Activated CD8-positive, alpha-beta T cell treated with anti-CD3 and anti-CD28 coated beads for 36 hours (primary cell): ENCODE data around the gene TSPAN4. TPM values are rescaled to one million over a fixed set of nuclear protein-coding genes. Genes with fewer than 3 reads are reported as not detected.

Experiments used
- ATAC-seq: fragments of 200-7000 bp; cut with Tn5 transposase; one replicate; pipeline ENCODE4 v1.10.0; 2021; ENCODE audit warnings: mild to moderate bottlenecking, moderate library complexity
- CTCF ChIA-PET: fragments of 350-600 bp; sonication (Branson Sonifier 250); formaldehyde crosslinking; loops from one replicate; lab custom pipeline; 2021; ENCODE audit warnings: antibody characterized with exemption; lab: Charles Lee
- POLR2A ChIA-PET: fragments of 350-600 bp; sonication (Branson Sonifier 250); formaldehyde crosslinking; loops from one replicate; lab custom pipeline; 2021; ENCODE audit warnings: antibody characterized with exemption; lab: Charles Lee
- DNase-seq: peaks from one replicate; pipeline ENCODE4 v3.0.0-alpha.2; 2020
- H3K27ac Mint-ChIP-seq: one replicate; pipeline ENCODE4 v1.8.0; 2021; ENCODE audit warnings: mild to moderate bottlenecking, mixed read lengths
- H3K27me3 Mint-ChIP-seq: one replicate; pipeline ENCODE4 v1.8.0; 2021; ENCODE audit warnings: mixed read lengths
- H3K36me3 Mint-ChIP-seq: one replicate; pipeline ENCODE4 v1.8.0; 2021; ENCODE audit warnings: low read depth, mixed read lengths
- H3K4me1 Mint-ChIP-seq: one replicate; pipeline ENCODE4 v1.8.0; 2021; ENCODE audit warnings: low read depth, mixed read lengths
- H3K4me3 Mint-ChIP-seq: one replicate; pipeline ENCODE4 v1.8.0; 2021; ENCODE audit warnings: mild to moderate bottlenecking, moderate library complexity, mixed read lengths
- H3K9me3 Mint-ChIP-seq: one replicate; pipeline ENCODE4 v1.8.0; 2021; ENCODE audit warnings: mixed read lengths
- CTCF ChIP-seq: fragments of 200-600 bp; IDR thresholded peaks from one replicate; pipeline ENCODE4 v1.8.0; 2022; ENCODE audit warnings: antibody characterized with exemption, mild to moderate bottlenecking
- intact Hi-C: fragments of 100-400 bp; cut with micrococcal nuclease; formaldehyde crosslinking; loops from one replicate; pipeline ENCODE4 v1.10.0; 2022
- total RNA-seq, 2 experiments: library from RNA; stranded (reverse); gene quantifications; one replicate each; pipeline ENCODE4 v1.2.3, GENCODE V29; 2021

Gene TSPAN4
- total RNA-seq, 2 experiments from 2014 or later = 15.4 to 16.0 TPM

- Mint-ChIP-seq H3K4me1 (peaks cover 18% of the 10 kb centered on the region), H3K27ac (peak within 1 kb of the TSS; percentile 92), H3K9me3 (no peaks in the 10 kb centered on the region), H3K36me3 (peaks cover 8% of the 10 kb centered on the region), H3K4me3 (peak within 1 kb of the TSS; percentile 93), H3K27me3 (no peaks in the 10 kb centered on the region)
- TF ChIP-seq CTCF = no peak
- ChIA-PET POLR2A (interaction anchor here (0.7 to 2.1 kb wide), 8 partner anchors 9 to 73 kb away, joined by 3 to 6 read pairs (median 3); partner anchors contain the start of gene TSPAN4), CTCF (interaction anchor here (0.8 to 1.7 kb wide), 6 partner anchors 14 to 140 kb away, joined by 3 to 5 read pairs (median 4); partner anchors contain the start of gene AP2A2)
- peak; percentile 84 for DNase-seq
- peak; percentile 97 for ATAC-seq
- intact Hi-C loops = no loop called here
Observed at GRCh38 chr11:910589-911030, 68.0 kb downstream of the TSPAN4 start, which contains the start of gene CHID1. Gene CHID1, minus strand, starts transcription at chr11:910810. Its CDS starts 5,994 bp downstream, at chr11:904816.

- Mint-ChIP-seq H3K27ac (peak overlapping the region; percentile 92), H3K4me3 (peak overlapping the region; percentile 85), H3K9me3 (no peaks in the 10 kb centered on the region), H3K4me1 (peaks cover 16% of the 10 kb centered on the region), H3K27me3 (no peaks in the 10 kb centered on the region), H3K36me3 (peaks cover 6% of the 10 kb centered on the region)
- intact Hi-C loops = no loop called here
- DNase-seq (peak; percentile 61), ATAC-seq (peak; percentile 32)
- ChIA-PET CTCF (interaction anchor here (0.9 to 1.8 kb wide), 7 partner anchors 9 to 139 kb away, joined by 3 to 5 read pairs (median 5); partner anchors contain the start of gene AP2A2), POLR2A (interaction anchor here (0.7 to 2.1 kb wide), 7 partner anchors 11 to 73 kb away, joined by 3 to 6 read pairs (median 3); partner anchors contain the start of genes AP2A2 and TSPAN4)
- TF ChIP-seq CTCF = no peak
Observed at GRCh38 chr11:911031-911889, 68.6 kb downstream of the TSPAN4 start.

- H3K27ac Mint-ChIP-seq = peak overlapping the region; percentile 92
- no peak for TF ChIP-seq CTCF
- no peaks in the 10 kb centered on the region for H3K9me3 Mint-ChIP-seq
- CTCF ChIA-PET = interaction anchor here (0.9 to 1.8 kb wide), 6 partner anchors 9 to 139 kb away, joined by 3 to 5 read pairs (median 5); partner anchors contain the start of gene AP2A2
- H3K27me3 Mint-ChIP-seq = no peaks in the 10 kb centered on the region
- H3K4me3 Mint-ChIP-seq = peak overlapping the region; percentile 85
- H3K36me3 Mint-ChIP-seq = peaks cover 3% of the 10 kb centered on the region
- ATAC-seq (no peak), DNase-seq (no peak)
- peaks cover 16% of the 10 kb centered on the region for H3K4me1 Mint-ChIP-seq
- POLR2A ChIA-PET = interaction anchor here (0.6 to 1.5 kb wide), 4 partner anchors 10 to 60 kb away, joined by 3 to 5 read pairs (median 4); partner anchors contain the start of gene AP2A2
- intact Hi-C loops = no loop called here
Observed at GRCh38 chr11:911890-912219, 69.2 kb downstream of the TSPAN4 start.

- POLR2A ChIA-PET = interaction anchor here (0.6 to 1.1 kb wide), 2 partner anchors 13 to 61 kb away, joined by 3 to 4 read pairs; partner anchors contain the start of gene AP2A2
- Mint-ChIP-seq H3K27ac (no peak overlapping the region), H3K9me3 (no peaks in the 10 kb centered on the region), H3K36me3 (peaks cover 2% of the 10 kb centered on the region), H3K4me3 (peak overlapping the region; percentile 85), H3K27me3 (no peaks in the 10 kb centered on the region), H3K4me1 (peaks cover 16% of the 10 kb centered on the region)
- intact Hi-C loops = no loop called here
- TF ChIP-seq CTCF = no peak
- CTCF ChIA-PET = interaction anchor here (1.7 to 1.8 kb wide), 2 partner anchors 10 to 63 kb away, joined by 5 read pairs; no protein-coding TSS in a partner anchor
- no peak for DNase-seq
- ATAC-seq = no peak
Observed at GRCh38 chr11:912266-912665, 69.6 kb downstream of the TSPAN4 start.
